Stimulated activated CD8-positive, alpha-beta memory T cell treated with anti-CD3 and anti-CD28 coated beads, Interleukin-12 subunit alpha, Interleukin-12 subunit beta, amount 100 ng/mL, for 1 hour (primary cell): Measurements from ENCODE around the gene AMHR2.
"Not testable (repeated sequence)": the region's sequence is repeated elsewhere in the genome, so short reads cannot be mapped to it uniquely, and the experiment has no call there.

Source experiments
- DNase-seq: peaks from one replicate; pipeline ENCODE4 v3.0.0-alpha.2; 2020; ENCODE audit warnings: low read depth

The AMHR2 gene

DNA sequence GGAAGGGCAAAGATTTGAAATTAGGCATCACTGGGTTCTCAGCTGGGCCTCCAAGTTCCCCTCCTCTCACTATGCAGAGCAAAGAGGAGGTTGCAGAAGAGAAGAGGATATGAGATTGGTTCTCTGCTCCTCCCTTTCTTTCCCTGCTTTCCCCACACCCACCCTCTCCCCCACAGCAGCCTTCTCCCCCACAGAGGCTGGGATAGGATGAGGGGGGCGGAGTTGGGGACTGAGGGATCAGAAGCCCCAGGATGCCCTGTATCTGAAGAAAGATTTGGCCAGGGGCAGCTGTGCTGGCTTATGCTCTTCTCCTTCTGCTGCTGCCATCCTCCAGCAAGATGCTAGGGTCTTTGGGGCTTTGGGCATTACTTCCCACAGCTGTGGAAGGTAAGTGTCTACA lies at the start of gene AMHR2:
Gene AMHR2 (plus strand): TSS at position 259 of the 400 bp plus-strand sequence. CDS start 80 bp downstream, at position 339.
- DNase-seq = no peak

DNA sequence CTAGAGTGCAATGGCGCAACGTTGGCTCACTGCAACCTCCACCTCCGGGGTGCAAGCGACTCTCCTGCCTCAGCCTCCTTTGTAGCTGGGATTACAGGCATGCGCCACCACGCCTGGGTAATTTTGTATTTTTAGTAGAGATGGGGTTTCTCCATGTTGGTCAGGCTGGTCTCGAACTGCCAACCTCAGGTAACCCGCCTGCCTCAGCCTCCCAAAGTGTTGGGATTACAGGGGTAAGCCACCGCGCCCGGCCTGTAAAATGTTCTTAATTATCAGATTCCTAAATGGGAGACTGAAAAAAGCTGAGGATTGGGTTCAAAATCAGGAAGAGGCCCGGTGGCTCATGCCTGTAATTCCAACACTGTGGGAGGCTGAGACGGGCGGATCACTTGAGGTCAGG lies 49.4 kb upstream of the AMHR2 start:
- not testable (repeated sequence) for DNase-seq

DNA sequence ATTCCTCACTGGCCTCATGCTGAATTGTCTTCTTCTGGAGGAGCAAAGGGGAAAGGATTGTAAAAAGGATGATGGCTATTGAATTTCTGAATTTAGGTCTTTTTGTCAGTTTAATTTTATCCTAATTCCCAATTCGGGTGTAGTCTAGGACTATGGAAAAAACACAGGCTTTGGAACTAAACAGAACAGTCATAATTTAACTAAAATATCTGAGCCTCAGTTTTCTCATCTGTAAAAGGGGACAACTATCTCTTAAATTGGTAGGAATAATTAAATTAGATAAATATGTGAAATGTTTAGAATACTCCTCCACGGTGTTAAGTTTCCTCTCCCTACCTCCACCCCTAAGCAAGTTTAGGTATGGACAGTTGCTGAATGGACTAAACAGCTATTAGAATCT lies 46.9 kb upstream of the AMHR2 start:
- DNase-seq = no peak

DNA sequence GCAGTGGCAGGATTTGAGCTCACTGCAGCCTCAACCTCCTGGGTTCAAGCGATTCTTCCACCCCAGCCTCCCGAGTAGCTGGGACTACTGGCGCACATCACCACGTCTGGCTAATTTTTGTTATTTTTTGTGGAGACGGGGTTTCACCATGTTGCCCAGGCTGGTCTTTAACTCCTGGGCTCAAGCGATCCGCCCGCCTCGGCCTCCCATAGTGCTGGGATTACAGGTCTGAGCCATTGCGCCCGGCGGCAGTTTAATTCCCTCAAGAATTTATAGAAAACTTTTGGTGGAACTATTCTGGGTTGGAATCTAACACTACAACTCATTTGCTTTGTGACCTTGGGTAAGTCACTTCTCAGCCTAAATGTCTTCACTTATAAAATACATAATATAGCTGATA lies 45.4 kb upstream of the AMHR2 start:
- no peak for DNase-seq

DNA sequence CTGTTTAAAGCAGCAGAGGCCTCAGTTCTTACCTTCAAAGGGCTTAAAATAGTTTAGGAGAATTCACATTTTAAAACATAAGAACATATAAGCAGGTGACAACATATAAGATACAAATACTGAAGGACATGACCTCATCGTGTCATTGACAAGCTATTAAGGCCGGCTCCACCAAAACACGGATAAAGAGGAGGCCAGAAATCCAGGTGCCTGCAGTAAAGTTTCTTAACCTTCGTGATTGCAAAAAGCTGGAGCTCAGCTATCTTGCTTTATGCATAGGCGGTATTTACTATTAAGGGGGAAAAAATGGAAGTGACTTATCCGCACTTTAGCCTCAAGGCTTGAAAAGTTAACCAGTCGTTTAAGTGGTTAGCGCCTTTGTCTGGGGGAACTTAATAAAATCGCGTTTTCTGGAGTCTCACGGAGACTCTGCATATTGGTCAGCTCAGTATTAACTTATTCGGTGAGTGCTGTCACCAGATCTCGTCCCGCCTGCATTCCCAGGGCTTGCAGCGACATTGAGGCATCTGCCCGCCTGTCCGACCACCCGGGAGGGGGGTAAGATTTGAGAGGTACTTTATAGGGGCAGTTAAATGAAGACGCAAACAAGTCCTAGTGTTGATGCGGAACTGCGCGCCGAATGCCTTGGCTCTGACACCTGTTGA lies 44.8 kb upstream of the AMHR2 start:
- no peak for DNase-seq

DNA sequence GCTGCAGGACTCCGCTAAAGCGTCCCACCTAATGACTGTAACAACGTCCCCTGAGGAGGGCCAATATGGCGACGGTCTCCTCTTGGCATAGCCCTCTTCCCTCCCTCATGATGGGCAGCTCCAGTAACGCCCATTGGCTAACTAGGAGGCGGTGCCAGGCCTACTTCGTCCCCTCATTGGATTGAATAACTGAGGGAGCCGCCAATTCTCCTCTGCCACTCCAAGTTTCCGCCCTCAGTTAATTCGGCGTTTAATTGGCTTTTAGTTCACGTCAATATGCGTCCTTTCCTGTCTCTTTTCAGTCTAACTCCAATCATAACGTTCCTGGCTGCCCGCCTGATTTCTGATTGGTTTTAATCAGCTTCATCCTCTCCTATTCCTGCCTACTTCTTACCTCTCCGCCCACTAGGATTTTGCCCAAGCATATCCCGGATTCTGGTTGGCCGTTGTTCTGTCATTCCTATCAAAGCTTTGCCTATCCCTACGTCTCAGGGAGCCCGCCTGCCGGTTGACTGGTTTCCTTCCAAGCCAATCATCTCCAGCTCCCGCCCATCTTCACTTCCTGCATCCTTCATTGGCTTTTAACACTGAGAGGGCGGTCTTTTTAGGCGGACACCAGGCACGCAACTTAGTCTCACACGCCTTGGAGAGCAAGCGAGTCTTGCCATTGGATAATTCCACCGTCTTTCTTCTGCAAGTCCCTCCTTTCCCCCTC lies 44.1 kb upstream of the AMHR2 start:
- peak; percentile 91 for DNase-seq

DNA sequence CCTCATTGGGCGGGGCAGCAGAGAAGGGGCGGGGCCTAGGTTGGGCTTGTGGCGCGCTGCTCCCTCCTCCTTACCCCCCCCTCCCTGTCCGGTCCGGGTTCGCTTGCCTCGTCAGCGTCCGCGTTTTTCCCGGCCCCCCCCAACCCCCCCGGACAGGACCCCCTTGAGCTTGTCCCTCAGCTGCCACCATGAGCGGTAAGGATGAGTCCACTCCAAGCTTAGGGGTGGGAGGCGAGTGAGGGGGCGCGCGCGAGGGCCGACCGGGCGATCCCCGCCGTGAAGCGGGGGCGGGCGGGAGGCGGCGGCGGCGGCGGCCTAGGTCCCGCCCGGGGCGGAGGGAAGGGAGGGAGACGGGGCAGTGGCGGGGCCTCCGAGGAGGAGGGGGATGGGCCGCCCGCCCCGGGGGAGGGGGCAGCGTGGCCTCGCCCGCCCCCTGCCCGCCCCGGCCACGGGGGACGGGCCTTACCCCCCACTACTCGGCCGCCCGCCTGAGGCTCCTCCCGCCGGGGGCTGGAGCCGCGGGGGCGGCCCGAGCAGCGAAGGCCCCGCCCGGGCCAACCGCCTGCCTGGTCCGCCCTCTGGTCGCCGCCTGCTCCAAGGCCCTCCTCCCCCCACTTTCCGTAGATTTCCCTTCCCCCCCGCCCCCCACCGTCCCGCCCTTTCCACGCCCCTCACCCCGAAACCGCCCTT lies 43.4 kb upstream of the AMHR2 start, which contains the start of gene SP1:
Gene SP1 (plus strand): TSS at position 73 of the 690 bp plus-strand sequence. CDS start 116 bp downstream, at position 189.
- DNase-seq = peak; percentile 97

DNA sequence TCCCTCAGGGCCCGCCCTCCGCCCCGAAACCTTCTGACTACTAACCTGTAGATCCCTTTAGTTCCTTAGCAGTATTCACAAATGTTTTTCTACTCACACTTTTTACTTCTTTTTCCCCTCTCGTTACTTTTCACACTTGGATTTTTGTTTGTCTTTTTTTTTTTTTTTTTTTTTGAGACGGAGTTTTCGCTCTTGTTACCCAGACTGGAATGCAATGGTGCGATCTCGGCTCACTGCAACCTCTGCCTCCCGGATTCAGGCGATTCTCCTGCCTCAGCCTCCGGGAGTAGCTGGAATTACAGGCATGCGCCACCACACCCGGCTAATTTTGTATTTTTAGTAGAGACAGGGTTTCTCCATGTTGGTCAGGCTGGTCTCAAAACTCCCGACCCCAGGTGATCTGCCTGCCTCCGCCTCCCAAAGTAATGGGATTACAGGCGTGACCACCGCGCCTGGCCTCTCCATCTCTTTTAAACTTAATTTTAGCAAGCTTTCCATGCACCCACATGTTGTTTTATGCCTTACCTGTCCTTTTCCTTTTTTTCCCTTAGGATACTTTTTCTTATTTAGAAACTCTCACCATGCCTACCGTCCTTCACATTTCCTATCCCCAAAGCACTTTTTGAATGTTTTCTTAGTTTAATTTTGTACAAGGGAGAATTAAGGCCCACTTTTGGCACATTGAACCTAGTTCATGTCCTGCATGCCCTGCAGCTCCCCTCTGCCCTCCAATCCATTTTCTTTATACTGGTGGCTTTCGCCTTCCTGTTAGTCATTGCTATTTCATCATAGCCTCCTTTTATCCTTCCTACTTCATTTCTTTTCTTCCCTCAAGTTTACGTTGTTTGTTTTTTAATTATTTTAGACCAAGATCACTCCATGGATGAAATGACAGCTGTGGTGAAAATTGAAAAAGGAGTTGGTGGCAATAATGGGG lies 42.6 kb upstream of the AMHR2 start:
- no peak for DNase-seq

DNA sequence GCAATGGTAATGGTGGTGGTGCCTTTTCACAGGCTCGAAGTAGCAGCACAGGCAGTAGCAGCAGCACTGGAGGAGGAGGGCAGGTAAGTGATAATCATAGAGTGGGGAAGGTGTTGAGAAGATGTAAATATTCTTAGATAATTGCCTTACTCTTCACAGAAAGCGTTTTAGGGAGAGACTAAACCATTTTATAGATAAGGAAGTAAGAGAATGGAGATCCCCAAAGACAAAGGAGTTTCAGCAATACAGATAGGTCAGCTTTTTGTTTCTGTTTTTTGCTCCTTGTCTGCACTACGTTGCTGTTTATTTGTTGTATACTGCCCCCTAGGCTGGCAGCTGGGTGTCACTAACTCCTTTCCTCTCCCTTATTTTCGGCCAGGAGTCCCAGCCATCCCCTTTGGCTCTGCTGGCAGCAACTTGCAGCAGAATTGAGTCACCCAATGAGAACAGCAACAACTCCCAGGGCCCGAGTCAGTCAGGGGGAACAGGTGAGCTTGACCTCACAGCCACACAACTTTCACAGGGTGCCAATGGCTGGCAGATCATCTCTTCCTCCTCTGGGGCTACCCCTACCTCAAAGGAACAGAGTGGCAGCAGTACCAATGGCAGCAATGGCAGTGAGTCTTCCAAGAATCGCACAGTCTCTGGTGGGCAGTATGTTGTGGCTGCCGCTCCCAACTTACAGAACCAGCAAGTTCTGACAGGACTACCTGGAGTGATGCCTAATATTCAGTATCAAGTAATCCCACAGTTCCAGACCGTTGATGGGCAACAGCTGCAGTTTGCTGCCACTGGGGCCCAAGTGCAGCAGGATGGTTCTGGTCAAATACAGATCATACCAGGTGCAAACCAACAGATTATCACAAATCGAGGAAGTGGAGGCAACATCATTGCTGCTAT lies 41.7 kb upstream of the AMHR2 start:
- no peak for DNase-seq

DNA sequence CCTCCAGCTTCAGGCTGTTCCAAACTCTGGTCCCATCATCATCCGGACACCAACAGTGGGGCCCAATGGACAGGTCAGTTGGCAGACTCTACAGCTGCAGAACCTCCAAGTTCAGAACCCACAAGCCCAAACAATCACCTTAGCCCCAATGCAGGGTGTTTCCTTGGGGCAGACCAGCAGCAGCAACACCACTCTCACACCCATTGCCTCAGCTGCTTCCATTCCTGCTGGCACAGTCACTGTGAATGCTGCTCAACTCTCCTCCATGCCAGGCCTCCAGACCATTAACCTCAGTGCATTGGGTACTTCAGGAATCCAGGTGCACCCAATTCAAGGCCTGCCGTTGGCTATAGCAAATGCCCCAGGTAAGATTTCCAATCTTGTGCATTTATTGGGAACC lies 40.4 kb upstream of the AMHR2 start:
- no peak for DNase-seq

DNA sequence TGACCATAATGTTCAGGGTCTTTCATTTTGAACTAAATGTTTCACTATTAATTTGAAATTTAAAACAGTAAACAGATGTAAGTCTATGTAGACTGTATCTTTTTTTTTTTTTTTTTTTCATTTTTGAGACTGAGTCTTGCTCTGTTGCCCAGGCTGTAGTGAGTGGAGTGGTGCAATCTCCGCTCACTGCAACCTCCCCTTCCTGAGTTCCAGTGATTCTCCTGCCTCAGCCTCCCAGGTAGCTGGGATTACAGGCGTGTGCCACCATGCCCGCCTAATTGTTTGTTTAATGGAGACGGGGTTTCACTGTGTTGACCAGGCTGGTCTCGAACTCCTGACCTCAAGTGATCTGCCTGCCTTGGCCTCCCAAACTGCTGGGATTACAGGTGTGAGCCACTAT lies 37.3 kb upstream of the AMHR2 start:
- not testable (repeated sequence) for DNase-seq

DNA sequence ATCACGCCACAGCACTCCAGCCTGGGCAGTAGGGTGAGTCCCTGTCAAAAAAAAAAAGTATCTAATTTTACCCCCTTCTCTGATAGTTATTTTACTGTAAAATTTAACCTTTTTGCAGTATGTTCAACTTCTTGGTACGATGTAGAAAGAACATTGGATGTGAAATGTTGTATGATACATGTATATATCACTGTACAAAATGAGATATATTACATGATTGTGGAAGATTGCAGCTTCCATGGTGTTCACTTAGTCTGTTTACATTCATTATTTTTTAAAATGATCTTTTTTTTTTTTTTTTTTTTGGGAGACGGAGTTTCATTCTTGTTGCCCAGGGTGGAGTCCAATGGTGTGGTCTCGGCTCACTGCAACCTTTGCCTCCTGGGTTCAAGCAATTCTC lies 34.7 kb upstream of the AMHR2 start:
- no peak for DNase-seq

DNA sequence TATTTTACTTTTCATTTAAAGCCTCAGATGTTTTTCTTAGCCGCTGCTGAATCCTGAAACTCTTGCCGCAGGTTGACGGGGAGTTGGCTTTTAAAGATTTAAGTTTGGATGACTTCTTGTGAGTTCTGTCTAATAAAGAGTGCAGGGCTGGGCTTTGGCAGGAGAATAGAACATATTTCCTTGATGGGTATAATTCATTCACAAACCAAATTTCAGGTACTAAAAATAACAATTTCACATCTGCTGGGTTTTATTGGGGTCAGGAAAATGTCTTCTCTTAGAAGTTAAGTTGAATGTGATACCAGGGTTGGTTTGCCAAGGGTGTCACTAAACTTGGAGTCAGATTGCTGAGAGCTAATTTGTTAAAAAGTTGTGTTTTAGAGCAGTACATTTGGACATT lies 34.0 kb upstream of the AMHR2 start:
- no peak for DNase-seq

DNA sequence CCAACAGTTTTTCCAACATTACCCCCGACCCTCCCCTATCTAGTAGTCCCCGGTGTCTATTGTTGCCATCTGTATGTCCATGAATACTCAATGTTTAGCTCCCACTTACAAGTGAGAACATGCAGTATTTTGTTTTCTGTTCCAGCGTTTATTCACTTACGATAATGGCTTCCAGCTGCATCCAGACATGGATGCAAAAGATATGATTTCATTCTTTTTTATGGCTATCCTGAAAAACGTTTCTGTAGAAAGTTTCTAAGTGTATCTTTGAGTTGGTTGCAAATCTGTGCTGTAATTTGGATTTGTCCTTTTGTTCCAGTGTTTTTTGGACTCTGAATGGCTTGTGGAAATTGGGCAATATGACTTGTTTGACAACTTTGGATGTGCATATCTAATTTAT lies 31.9 kb upstream of the AMHR2 start:
- DNase-seq = no peak

DNA sequence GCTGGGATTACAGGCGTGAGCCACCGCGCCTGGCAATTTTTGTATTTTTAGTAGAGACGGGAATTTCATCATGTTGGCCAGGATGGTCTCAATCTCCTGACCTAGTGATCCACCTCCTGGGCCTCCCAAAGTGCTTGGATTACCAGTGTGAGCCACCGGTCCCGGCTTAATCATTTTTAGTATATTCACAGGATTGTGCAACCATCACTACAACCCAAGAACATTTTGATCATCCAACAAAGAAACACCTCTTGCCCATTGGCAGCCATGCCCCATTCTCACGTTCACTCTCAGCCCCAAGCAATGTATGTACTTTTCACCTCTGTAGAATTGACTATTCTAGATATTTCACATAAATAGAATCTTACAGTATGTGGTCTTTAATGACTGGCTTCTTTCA lies 23.8 kb upstream of the AMHR2 start:
- no peak for DNase-seq

DNA sequence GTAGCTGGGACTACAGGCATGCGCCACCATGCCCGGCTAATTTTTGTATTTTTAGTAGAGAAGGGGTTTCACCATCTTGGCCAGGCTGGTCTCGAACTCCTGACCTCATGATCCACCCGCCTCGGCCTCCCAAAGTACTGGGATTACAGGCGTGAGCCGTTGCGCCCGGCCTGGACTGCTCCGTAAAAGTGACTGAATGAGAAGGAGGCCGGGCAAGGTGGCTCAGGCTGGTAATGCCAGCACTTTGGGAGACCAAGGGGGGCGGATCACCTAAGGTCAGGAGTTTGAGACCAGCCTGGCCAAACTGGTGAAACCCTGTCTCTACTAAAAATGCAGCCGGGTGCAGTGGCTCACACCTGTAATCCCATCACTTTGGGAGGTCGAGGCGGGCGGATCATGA lies 21.3 kb upstream of the AMHR2 start:
- not testable (repeated sequence) for DNase-seq

DNA sequence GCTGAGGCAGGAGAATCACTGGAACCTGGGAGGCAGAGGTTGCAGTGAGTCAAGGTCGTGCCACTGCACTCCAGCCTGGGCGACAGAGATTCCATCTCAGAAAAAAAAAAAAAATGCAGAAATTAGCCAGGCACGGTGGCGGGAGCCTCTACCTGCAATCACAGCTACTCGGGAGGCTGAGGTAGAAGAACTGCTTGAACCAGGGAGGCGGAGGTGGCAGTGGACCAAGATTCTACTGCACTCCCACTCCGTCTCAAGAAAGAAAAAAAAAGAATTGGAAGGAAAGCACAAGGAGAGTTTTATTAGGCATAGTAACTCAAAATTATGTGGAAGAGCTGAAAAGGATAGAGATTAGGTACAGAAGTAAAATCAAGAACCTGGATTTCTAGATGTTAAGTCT lies 20.8 kb upstream of the AMHR2 start:
- DNase-seq = no peak

DNA sequence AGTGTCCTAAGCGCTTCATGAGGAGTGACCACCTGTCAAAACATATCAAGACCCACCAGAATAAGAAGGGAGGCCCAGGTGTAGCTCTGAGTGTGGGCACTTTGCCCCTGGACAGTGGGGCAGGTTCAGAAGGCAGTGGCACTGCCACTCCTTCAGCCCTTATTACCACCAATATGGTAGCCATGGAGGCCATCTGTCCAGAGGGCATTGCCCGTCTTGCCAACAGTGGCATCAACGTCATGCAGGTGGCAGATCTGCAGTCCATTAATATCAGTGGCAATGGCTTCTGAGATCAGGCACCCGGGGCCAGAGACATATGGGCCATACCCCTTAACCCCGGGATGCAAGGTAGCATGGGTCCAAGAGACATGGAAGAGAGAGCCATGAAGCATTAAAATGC lies 12.7 kb upstream of the AMHR2 start:
- no peak for DNase-seq

DNA sequence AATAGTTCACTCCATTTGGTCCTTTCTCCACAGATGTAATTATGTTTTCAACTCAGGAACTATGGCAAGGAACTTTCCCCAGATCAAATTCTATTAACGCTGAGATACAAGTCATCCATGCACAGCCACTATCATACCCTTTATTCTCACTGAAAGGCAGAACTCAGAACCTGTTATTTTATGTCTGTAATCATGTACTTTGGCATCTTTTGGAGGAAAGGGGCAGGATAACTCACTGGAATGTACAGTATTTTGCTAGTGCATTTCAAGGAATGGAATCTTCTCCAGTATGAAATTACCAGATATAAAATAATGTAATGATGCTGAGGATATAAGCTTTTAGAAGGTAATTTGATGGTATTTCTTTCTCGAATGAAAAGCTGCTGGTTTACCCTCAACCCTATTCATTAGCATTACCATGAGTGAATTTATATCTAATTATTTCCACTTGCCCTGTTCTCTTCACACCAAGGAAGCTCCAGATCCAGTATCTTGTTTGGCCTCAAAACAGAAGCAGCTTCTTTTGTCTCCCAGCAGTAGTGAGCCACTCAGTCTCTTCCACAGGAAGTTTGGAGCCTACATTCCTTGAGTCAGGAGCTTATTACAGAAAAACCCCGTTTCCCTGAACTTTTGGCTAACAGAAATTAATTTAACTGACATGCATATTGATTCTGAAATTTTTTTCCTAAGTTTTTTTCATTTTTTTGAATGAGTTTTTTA lies 10.0 kb upstream of the AMHR2 start:
- DNase-seq = no peak

DNA sequence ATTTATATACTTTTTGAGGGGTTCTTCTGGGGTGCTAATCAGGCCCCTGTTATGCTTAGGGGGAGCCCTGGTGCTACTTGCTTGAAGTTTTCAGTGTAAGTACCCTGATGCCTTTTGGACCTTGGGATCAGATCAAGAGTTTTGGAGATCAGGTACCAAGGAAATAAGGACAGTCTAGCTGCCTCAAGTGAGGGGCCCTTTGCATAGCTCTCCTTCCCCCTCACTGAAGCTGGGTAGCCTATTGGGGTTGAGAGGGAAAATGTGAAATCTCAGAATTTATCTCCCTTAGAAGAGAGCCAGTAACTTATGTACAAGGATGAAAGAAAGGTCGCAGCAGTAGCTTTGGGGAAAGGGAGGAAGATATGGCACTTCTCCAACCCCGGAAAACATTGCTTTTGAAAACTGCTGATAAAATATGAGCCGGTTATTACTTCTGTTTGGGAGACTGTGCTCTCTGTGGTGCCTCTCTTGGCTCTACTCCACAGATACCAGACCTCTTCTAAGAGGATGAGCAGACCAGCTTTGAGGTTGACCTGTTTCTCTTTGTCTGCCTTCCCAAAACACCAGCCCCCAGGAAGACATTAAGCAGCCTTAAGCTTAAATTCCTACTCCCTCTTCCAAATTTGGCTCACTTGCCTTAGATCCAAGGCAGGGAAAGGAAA lies 8.8 kb upstream of the AMHR2 start:
- DNase-seq = no peak
